HCT116 (cell line): ENCODE results near the gene SMIM23. TPM values are rescaled to one million over a fixed set of nuclear protein-coding genes. Genes with fewer than 3 reads are reported as not detected.

Source experiments
- ATAC-seq: fragments of 200-7000 bp; cut with Tn5 transposase; 2 replicates; pipeline ENCODE4 v1.9.1; 2020; ENCODE audit warnings: mild to moderate bottlenecking, moderate library complexity
- BruUV-seq: library from RNA; stranded (reverse); fragments of 400-500 nt; replicated peaks from 2 replicates; lab custom pipeline; 2021; lab: Mats Ljungman, UMichigan
- CTCF ChIA-PET: fragments of 300-600 bp; sonication (Branson Sonifier 250); formaldehyde crosslinking; loops from one replicate; lab custom pipeline; 2021; ENCODE audit warnings: antibody characterized with exemption; lab: Charles Lee
- POLR2A ChIA-PET: fragments of 300-600, 350-600 bp; sonication (Branson Sonifier 250); formaldehyde crosslinking; loops from one replicate; lab custom pipeline; 2021; ENCODE audit warnings: antibody characterized with exemption; lab: Charles Lee
- RAD21 ChIA-PET, 2 experiments: fragments of 300-600 bp; sonication (Branson Sonifier 250); formaldehyde crosslinking; loops; one replicate each; lab custom pipeline; 2023; ENCODE audit warnings: low total read pairs in 2 of 2; ENCODE audit not compliant: uncharacterized antibody in 2 of 2, unreplicated experiment in 2 of 2, low non-redundant PET in 1 of 2; lab: Charles Lee
- DNase-seq: peaks from one replicate; pipeline ENCODE4 v3.0.0-alpha.2; 2010; ENCODE audit warnings: low read depth, low spot score
- H2AFZ ChIP-seq: fragments of 200-600 bp; shearing (Covaris generic), sonication (generic); 2 replicates; pipeline ENCODE4 v1.6.1; 2017; ENCODE audit warnings: low read depth, mixed run types, mixed read lengths, antibody characterized with exemption, low read length; ENCODE audit not compliant: poor library complexity, severe bottlenecking
- H3K27ac ChIP-seq: 2 replicates; pipeline ENCODE4 v1.5.1; 2012; ENCODE audit warnings: low read depth, low read length
- H3K27me3 ChIP-seq: fragments of 200-600 bp; sonication (generic); 2 replicates; pipeline ENCODE4 v1.6.1; 2016; ENCODE audit warnings: mixed run types, low read length, mixed read lengths; ENCODE audit not compliant: insufficient read depth
- H3K36me3 ChIP-seq, 2 experiments: fragments of 200-500 bp in 1 of 2; fragments of 200-600 bp in 1 of 2; sonication (Bioruptor generic) in 1 of 2; sonication (generic) in 1 of 2; 2 replicates each; pipeline versions ENCODE4 v1.5.1 to v1.6.1; 2014 to 2016; ENCODE audit warnings: low read length in 2 of 2, inconsistent platforms in 1 of 2, mixed read lengths in 1 of 2, mixed run types in 1 of 2; ENCODE audit not compliant: insufficient read depth in 2 of 2, control insufficient read depth in 1 of 2
- H3K4me1 ChIP-seq, 2 experiments: fragments of 200-600 bp in 1 of 2; sonication (generic) in 1 of 2; 2 replicates each; pipeline versions ENCODE4 v1.5.1 to v1.6.1; 2012 to 2017; ENCODE audit warnings: low read length in 2 of 2, inconsistent platforms in 1 of 2, mild to moderate bottlenecking in 1 of 2, mixed read lengths in 1 of 2, mixed run types in 1 of 2, moderate library complexity in 1 of 2; ENCODE audit not compliant: insufficient read depth in 2 of 2, control insufficient read depth in 1 of 2
- H3K4me2 ChIP-seq: fragments of 200-600 bp; sonication (generic); 2 replicates; pipeline ENCODE4 v1.6.1; 2017; ENCODE audit warnings: mixed run types, low read length, mixed read lengths
- H3K4me3 ChIP-seq, 2 experiments: fragments of 200-600 bp in 1 of 2; sonication (generic) in 1 of 2; replicated peaks in 1 of 2; 2 replicates each; pipeline ENCODE4 v1.5.1; 2011 to 2016; ENCODE audit warnings: low read length in 2 of 2, control low read depth in 1 of 2, low read depth in 1 of 2, mild to moderate bottlenecking in 1 of 2, mixed read lengths in 1 of 2, mixed run types in 1 of 2
- H3K79me2 ChIP-seq: fragments of 200-600 bp; sonication (generic); 2 replicates; pipeline ENCODE4 v1.6.1; 2017; ENCODE audit warnings: mild to moderate bottlenecking, mixed run types, low read length, moderate library complexity, mixed read lengths; ENCODE audit not compliant: insufficient read depth
- H3K9ac ChIP-seq: fragments of 200-600 bp; sonication (generic); 2 replicates; pipeline ENCODE4 v1.6.1; 2016; ENCODE audit warnings: low read length, mixed read lengths
- H3K9me2 ChIP-seq: fragments of 200-600 bp; sonication (generic), shearing (Covaris generic); 2 replicates; pipeline ENCODE4 v1.6.1; 2017; ENCODE audit warnings: mixed run types, mild to moderate bottlenecking, moderate library complexity; ENCODE audit not compliant: insufficient read depth
- H3K9me3 ChIP-seq, 2 experiments: fragments of 200-500 bp in 1 of 2; fragments of 200-600 bp in 1 of 2; sonication (Bioruptor generic) in 1 of 2; sonication (generic) in 1 of 2; 2 replicates each; pipeline ENCODE4 v1.6.1; 2014 to 2017; ENCODE audit warnings: low read length in 2 of 2, mixed read lengths in 2 of 2, inconsistent platforms in 1 of 2, low read depth in 1 of 2, mild to moderate bottlenecking in 1 of 2, mixed run types in 1 of 2, moderate library complexity in 1 of 2; ENCODE audit not compliant: control insufficient read depth in 1 of 2, insufficient read depth in 1 of 2
- H4K20me1 ChIP-seq: fragments of 200-600 bp; sonication (generic), shearing (Covaris generic); 2 replicates; pipeline ENCODE4 v1.6.1; 2017; ENCODE audit warnings: mixed run types, mild to moderate bottlenecking, moderate library complexity; ENCODE audit not compliant: insufficient read depth
- CBX3 ChIP-seq: IDR thresholded peaks from 2 replicates; pipeline ENCODE4 v1.6.1; 2012; ENCODE audit warnings: low read depth
- CEBPB ChIP-seq: IDR thresholded peaks from 2 replicates; pipeline ENCODE4 v1.6.1; 2012; ENCODE audit warnings: low read depth
- CTCF ChIP-seq, 3 experiments: fragments of 200-600 bp in 1 of 3; sonication (generic) in 1 of 3; IDR thresholded peaks in 2 of 3; conservative IDR thresholded peaks in 1 of 3; 2 replicates each; pipeline ENCODE4 v1.5.1; 2012 to 2017; ENCODE audit warnings: low read depth in 2 of 3, low read length in 2 of 3, antibody characterized with exemption in 1 of 3, borderline replicate concordance in 1 of 3, control low read depth in 1 of 3, mild to moderate bottlenecking in 1 of 3, mixed read lengths in 1 of 3, mixed run types in 1 of 3, moderate library complexity in 1 of 3; ENCODE audit not compliant: insufficient read depth in 1 of 3
- EGR1 ChIP-seq: IDR thresholded peaks from 2 replicates; pipeline ENCODE4 v1.6.1; 2012; ENCODE audit warnings: low read depth
- EZH2 ChIP-seq: fragments of 200-600 bp; sonication (generic); IDR thresholded peaks from 2 replicates; pipeline ENCODE4 v1.6.1; 2017; ENCODE audit warnings: antibody characterized with exemption, mixed run types
- EZH2phosphoT487 ChIP-seq: fragments of 200-600 bp; IDR thresholded peaks from 2 replicates; pipeline ENCODE4 v1.6.1; 2018; ENCODE audit warnings: antibody characterized with exemption, borderline replicate concordance
- FOSL1 ChIP-seq: IDR thresholded peaks from 2 replicates; pipeline ENCODE4 v1.6.1; 2012; ENCODE audit warnings: low read depth
- MAX ChIP-seq: IDR thresholded peaks from 2 replicates; pipeline ENCODE4 v1.6.1; 2012
- POLR2AphosphoS5 ChIP-seq: IDR thresholded peaks from 2 replicates; pipeline ENCODE4 v1.6.1; 2011; ENCODE audit warnings: mild to moderate bottlenecking, low read depth, low read length, moderate library complexity
- REST ChIP-seq: IDR thresholded peaks from 2 replicates; pipeline ENCODE4 v1.6.1; 2012; ENCODE audit warnings: low read depth
- SP1 ChIP-seq: IDR thresholded peaks from 2 replicates; pipeline ENCODE4 v1.6.1; 2012; ENCODE audit warnings: low read depth
- SRF ChIP-seq: IDR thresholded peaks from 2 replicates; pipeline ENCODE4 v1.6.1; 2012; ENCODE audit warnings: low read depth
- TCF7L2 ChIP-seq: IDR thresholded peaks from 2 replicates; pipeline ENCODE4 v1.7.0; 2011; ENCODE audit warnings: borderline replicate concordance, inconsistent platforms; ENCODE audit not compliant: insufficient read depth, insufficient read length; ENCODE audit errors: extremely low read depth
- YY1 ChIP-seq: IDR thresholded peaks from 2 replicates; pipeline ENCODE4 v1.6.1; 2011; ENCODE audit warnings: low read length, low read depth, moderate library complexity, mild to moderate bottlenecking; ENCODE audit not compliant: insufficient replicate concordance; ENCODE audit errors: extremely low read depth
- ZFX ChIP-seq: fragments of 450-650 bp; IDR thresholded peaks from 2 replicates; pipeline ENCODE4 v1.6.1; 2017
- intact Hi-C: fragments of 100-400 bp; cut with micrococcal nuclease; formaldehyde crosslinking; loops from 2 replicates; pipeline ENCODE4 v1.10.0; 2022
- total RNA-seq: library from RNA; stranded (reverse); gene quantifications from one replicate; pipeline ENCODE4 v1.2.1, GENCODE V29; 2021; ENCODE audit not compliant: unreplicated experiment

Gene SMIM23
- total RNA-seq, 1 experiment from 2014 or later = not detected

GRCh38 chr5:171749365-171749764 lies 36.3 kb upstream of the SMIM23 start:
- Histone ChIP-seq H3K79me2 (no peaks in the 10 kb centered on the region), H3K9ac (no peak overlapping the region), H3K9me2 (no peaks in the 10 kb centered on the region), H3K4me1 (peaks cover 0 to 5% of the 10 kb centered on the region in 2 experiments; a peak in 1 of 4 replicates), H2AFZ (no peak overlapping the region)
- POLR2A ChIA-PET = no interaction called here
- no peak for TF ChIP-seq SRF
- TF ChIP-seq ZFX = no peak
- TF ChIP-seq EZH2 = no peak
- no peak for TF ChIP-seq CEBPB
- TF ChIP-seq REST = no peak
- no peak for TF ChIP-seq CTCF (IDR thresholded peaks at IDR 0.05 in 2 of 3, conservative IDR thresholded peaks at IDR 0.05 in 1 of 3; ENCODE audit: borderline replicate concordance in 1 of 3, insufficient read depth in 1 of 3, low read depth in 2 of 3, low read length in 2 of 3)
- TF ChIP-seq TCF7L2 = no peak
- TF ChIP-seq MAX = no peak
- TF ChIP-seq EZH2phosphoT487 = no peak
- no peak for TF ChIP-seq EGR1
- no peak for TF ChIP-seq CBX3
- no peak for TF ChIP-seq SP1
- no peak for TF ChIP-seq FOSL1
- no peak for TF ChIP-seq YY1
- no peak for TF ChIP-seq POLR2AphosphoS5
- TF ChIP-seq, all 23 proteins: peak for 0
- H3K27ac ChIP-seq = no peak overlapping the region
- DNase-seq (no peak), ATAC-seq (no peak)
- intact Hi-C loops = no loop called here
- BruUV-seq = no TSS peak
- CTCF ChIA-PET = no interaction called here
- no peaks in the 10 kb centered on the region for H4K20me1 ChIP-seq
- H3K27me3 ChIP-seq = no peaks in the 10 kb centered on the region
- no peaks in the 10 kb centered on the region for H3K9me3 ChIP-seq
- no peak overlapping the region for H3K4me2 ChIP-seq
- RAD21 ChIA-PET = no interaction called here
- no peaks in the 10 kb centered on the region for H3K36me3 ChIP-seq
- H3K4me3 ChIP-seq = no peak overlapping the region
